ENCODE data around the gene SCARB1. TPM values are rescaled to one million over a fixed set of nuclear protein-coding genes. Genes with fewer than 3 reads are reported as not detected.

The SCARB1 gene
- total RNA-seq, 6 experiments from 2014 or later = 128 to 359 (median 214) TPM

DNA sequence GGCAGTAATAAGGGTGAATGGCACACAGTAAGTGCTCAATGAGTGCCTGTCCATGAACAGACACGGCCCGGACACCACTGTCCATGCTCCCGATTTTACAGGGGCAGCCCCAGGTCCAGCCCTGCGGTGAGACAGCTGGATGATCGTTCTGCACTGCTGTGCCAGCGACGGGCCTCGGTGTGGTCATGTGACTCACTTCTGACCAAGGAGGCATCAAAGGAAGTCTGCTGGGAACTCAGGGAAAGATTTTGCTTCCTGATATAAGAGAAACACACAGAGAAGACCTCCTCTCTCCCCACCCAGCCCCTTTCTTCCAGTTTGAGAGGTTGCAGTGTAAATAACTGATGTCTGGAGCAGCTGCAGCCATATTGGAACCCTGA, 126.6 kb downstream of the SCARB1 start:
- WGBS (ENCODE audit: insufficient coverage, low coverage, low lambda C conversion rate, missing lambda C conversion rate) = 0% methylated on average over 1 of the region's 8 CpGs

DNA sequence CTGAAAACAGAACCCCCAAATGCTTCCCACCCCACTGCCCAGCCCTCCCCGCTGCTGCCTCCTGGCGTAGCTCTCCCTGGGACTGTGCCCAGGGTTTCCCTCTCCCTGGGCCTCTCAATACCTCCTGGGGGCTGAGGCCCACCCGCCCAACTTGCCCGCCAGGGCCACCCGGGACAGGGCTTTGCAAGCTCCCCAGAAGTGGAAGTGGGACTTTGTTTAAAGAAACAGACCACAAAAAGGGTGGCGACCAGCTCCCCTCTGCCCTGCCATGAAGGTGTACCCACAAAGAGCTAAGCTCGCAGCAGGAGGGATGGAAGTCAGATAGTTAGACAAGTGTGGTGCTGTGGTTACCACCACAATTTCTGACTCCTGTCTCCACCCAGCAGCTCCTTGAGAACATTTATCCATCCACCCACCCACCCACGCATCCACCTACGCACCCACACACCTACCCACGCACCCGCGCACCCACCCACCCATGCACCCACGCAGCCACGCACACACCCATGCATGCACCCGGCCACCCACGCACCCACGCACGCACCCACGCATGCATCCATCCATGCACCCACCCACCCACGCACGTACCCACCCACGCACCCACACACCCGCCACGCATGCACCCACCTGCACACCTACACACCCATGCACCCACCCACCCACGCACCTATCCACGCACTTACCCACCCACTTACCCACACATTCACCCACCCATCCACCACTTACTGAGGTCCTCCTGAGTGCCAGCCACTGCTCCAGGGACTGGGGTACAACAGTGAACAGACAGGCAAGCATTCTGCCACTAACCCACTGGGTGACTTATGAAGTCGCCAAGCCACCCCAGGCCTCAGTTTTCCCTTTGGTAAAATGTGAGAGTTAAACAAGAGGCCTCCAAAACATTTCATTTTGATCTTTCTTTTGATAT, 127.3 kb downstream of the SCARB1 start:
- WGBS (ENCODE audit: insufficient coverage, low coverage, low lambda C conversion rate, missing lambda C conversion rate) = 86% methylated on average over 11 of the region's 27 CpGs
- ATAC-seq (no peak), DNase-seq (no peak)
- Histone ChIP-seq H3K4me3 (no peak overlapping the region), H3K36me3 (no peaks in the 10 kb centered on the region), H3K27me3 (no peaks in the 10 kb centered on the region), H3K9me3 (no peaks in the 10 kb centered on the region), H3K27ac (no peak overlapping the region), H3K4me1 (peaks cover 0 to 15% (median 5%) of the 10 kb centered on the region in 4 donors)
- intact Hi-C loops (cut with DNase I) = no loop called here
- TF ChIP-seq, protein P1, sequence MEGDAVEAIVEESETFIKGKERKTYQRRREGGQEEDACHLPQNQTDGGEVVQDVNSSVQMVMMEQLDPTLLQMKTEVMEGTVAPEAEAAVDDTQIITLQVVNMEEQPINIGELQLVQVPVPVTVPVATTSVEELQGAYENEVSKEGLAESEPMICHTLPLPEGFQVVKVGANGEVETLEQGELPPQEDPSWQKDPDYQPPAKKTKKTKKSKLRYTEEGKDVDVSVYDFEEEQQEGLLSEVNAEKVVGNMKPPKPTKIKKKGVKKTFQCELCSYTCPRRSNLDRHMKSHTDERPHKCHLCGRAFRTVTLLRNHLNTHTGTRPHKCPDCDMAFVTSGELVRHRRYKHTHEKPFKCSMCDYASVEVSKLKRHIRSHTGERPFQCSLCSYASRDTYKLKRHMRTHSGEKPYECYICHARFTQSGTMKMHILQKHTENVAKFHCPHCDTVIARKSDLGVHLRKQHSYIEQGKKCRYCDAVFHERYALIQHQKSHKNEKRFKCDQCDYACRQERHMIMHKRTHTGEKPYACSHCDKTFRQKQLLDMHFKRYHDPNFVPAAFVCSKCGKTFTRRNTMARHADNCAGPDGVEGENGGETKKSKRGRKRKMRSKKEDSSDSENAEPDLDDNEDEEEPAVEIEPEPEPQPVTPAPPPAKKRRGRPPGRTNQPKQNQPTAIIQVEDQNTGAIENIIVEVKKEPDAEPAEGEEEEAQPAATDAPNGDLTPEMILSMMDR (IDR thresholded peaks at IDR 0.05) = no peak
- no peak for TF ChIP-seq POLR2A (IDR thresholded peaks at IDR 0.05)

More for the DNA sequence above, 126.6 kb downstream of the SCARB1 start:
- Histone ChIP-seq H3K9me3 (no peaks in the 10 kb centered on the region), H3K27me3 (no peaks in the 10 kb centered on the region), H3K4me1 (peaks cover 0 to 21% (median 8%) of the 10 kb centered on the region in 4 donors), H3K4me3 (no peak overlapping the region), H3K36me3 (no peaks in the 10 kb centered on the region), H3K27ac (no peak overlapping the region)
- intact Hi-C loops (cut with DNase I) = no loop called here
- ATAC-seq (no peak), DNase-seq (no peak)
- TF ChIP-seq, protein P1 (IDR thresholded peaks at IDR 0.05) = no peak
- peak; percentile 12 for TF ChIP-seq POLR2A (IDR thresholded peaks at IDR 0.05)

- peak; percentile 9 for TF ChIP-seq POLR2A (IDR thresholded peaks at IDR 0.05)
- TF ChIP-seq, protein P1 (IDR thresholded peaks at IDR 0.05) = peak in 1 of 4 donors; percentile 2
- no peaks in the 10 kb centered on the region for H3K36me3 ChIP-seq
- no peaks in the 10 kb centered on the region for H3K9me3 ChIP-seq
- no peaks in the 10 kb centered on the region for H3K27me3 ChIP-seq
- DNase-seq = peak in 1 of 3 donors; percentile 65
- ATAC-seq = peak; percentile 25 to 65 (median 33)
- peaks cover 0 to 19% (median 6%) of the 10 kb centered on the region in 4 donors for H3K4me1 ChIP-seq
- H3K4me3 ChIP-seq = no peak overlapping the region
- intact Hi-C loops (cut with DNase I) = no loop called here
- no peak overlapping the region for H3K27ac ChIP-seq
- 68% methylated on average over 5 of the region's 22 CpGs for WGBS (ENCODE audit: insufficient coverage, low coverage, low lambda C conversion rate, missing lambda C conversion rate)
Measured at GRCh38 chr12:124734224-124734788, 129.4 kb downstream of the SCARB1 start.

DNA sequence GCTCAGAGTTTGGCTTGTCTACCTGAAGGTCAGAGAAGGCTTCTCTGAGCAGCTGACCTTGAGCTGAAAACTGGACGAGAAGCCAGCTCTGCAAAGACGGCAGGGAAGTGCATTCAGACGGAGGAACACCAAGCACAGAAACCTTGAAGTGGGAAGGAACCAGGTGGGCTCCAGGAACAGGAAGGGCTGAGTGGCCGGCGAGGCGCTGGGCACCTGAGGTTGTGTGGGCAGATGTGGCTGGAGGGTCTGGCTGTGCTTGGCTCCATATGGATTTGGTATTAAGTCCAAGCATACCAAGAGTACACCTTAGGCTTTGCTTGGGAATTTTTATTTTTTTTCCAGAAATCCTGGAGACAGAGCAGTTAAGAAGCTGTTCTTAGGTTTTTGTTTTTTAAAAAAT, 130.6 kb downstream of the SCARB1 start:
- TF ChIP-seq POLR2A (IDR thresholded peaks at IDR 0.05) = no peak
- TF ChIP-seq, protein P1 (IDR thresholded peaks at IDR 0.05) = no peak
- H3K4me3 ChIP-seq = no peak overlapping the region
- WGBS (ENCODE audit: insufficient coverage, low coverage, low lambda C conversion rate, missing lambda C conversion rate) = 36% methylated on average over 3 of the region's 6 CpGs
- H3K36me3 ChIP-seq = no peaks in the 10 kb centered on the region
- no peak overlapping the region for H3K27ac ChIP-seq
- H3K9me3 ChIP-seq = no peaks in the 10 kb centered on the region
- intact Hi-C loops (cut with DNase I) = no loop called here
- peaks cover 0 to 19% (median 6%) of the 10 kb centered on the region in 4 donors for H3K4me1 ChIP-seq
- DNase-seq (no peak), ATAC-seq (no peak)
- H3K27me3 ChIP-seq = no peaks in the 10 kb centered on the region

Measured in right lobe of liver (tissue), 6 donors.